Amniotic epithelial cell (primary cell): ENCODE results near the gene PTPRM.
"Not testable (repeated sequence)": the region's sequence is repeated elsewhere in the genome, so short reads cannot be mapped to it uniquely, and the experiment has no call there.

Experiments used
- DNase-seq: peaks from one replicate; pipeline ENCODE4 v3.0.0-alpha.2; 2010; ENCODE audit warnings: low read depth

Gene PTPRM

GRCh38 chr18:8050616-8051329 lies 483.7 kb downstream of the PTPRM start:
- DNase-seq: no peak

GRCh38 chr18:8051453-8051852 lies 484.3 kb downstream of the PTPRM start:
- DNase-seq: no peak

- DNase-seq: peak; percentile 9
These were observed 485.2 kb downstream of the PTPRM start for GRCh38 chr18:8052237-8052701.

- no peak for DNase-seq
These were observed 489.6 kb downstream of the PTPRM start for GRCh38 chr18:8056723-8057122.

GRCh38 chr18:8063152-8063551 lies 496.0 kb downstream of the PTPRM start:
- DNase-seq: not testable (repeated sequence)

- DNase-seq: peak; percentile 27
These were observed 496.6 kb downstream of the PTPRM start for GRCh38 chr18:8063733-8064132.

- peak; percentile 19 for DNase-seq
These were observed 498.2 kb downstream of the PTPRM start for GRCh38 chr18:8065284-8065683.

- DNase-seq: no peak
These were observed 498.7 kb downstream of the PTPRM start for GRCh38 chr18:8065773-8066172.

GRCh38 chr18:8069708-8070107 lies 502.6 kb downstream of the PTPRM start:
- DNase-seq: no peak

- peak; percentile 60 for DNase-seq
These were observed 506.1 kb downstream of the PTPRM start for GRCh38 chr18:8073167-8073566.

GRCh38 chr18:8080092-8080491 lies 513.0 kb downstream of the PTPRM start:
- no peak for DNase-seq

- DNase-seq: no peak
These were observed 514.2 kb downstream of the PTPRM start for GRCh38 chr18:8081267-8081666.

GRCh38 chr18:8081872-8082553 lies 514.9 kb downstream of the PTPRM start:
- DNase-seq: no peak

GRCh38 chr18:8084160-8084559 lies 517.0 kb downstream of the PTPRM start:
- peak; percentile 41 for DNase-seq

- DNase-seq: no peak
These were observed 521.5 kb downstream of the PTPRM start for GRCh38 chr18:8088626-8089025.

- DNase-seq: peak; percentile 18
These were observed 523.9 kb downstream of the PTPRM start for GRCh38 chr18:8091035-8091434.

GRCh38 chr18:8095947-8096570 lies 528.9 kb downstream of the PTPRM start:
- DNase-seq: no peak

GRCh38 chr18:8097399-8097798 lies 530.3 kb downstream of the PTPRM start:
- no peak for DNase-seq

GRCh38 chr18:8097927-8098326 lies 530.8 kb downstream of the PTPRM start:
- no peak for DNase-seq

GRCh38 chr18:8106603-8107002 lies 539.5 kb downstream of the PTPRM start:
- no peak for DNase-seq

GRCh38 chr18:8107426-8107825 lies 540.3 kb downstream of the PTPRM start:
- DNase-seq: peak; percentile 70

- no peak for DNase-seq
These were observed 547.4 kb downstream of the PTPRM start for GRCh38 chr18:8114480-8114879.

GRCh38 chr18:8116341-8117005 lies 549.4 kb downstream of the PTPRM start:
- DNase-seq: peak; percentile 42
